ENCODE data around the gene POLR3B. TPM values are rescaled to one million over a fixed set of nuclear protein-coding genes. Genes with fewer than 3 reads are reported as not detected.

The POLR3B gene
- polyA plus RNA-seq, 1 experiment = 6.4 TPM

- no peak for TF ChIP-seq CTCF (IDR thresholded peaks at IDR 0.05; ENCODE audit: insufficient read depth, low read depth, low read length)
- ChIA-PET POLR2A (interaction anchor here (0.5 kb wide), 1 partner anchor 10 kb away, joined by 3 read pairs; no protein-coding TSS in a partner anchor), CTCF (interaction anchor here (0.7 to 1.8 kb wide), 11 partner anchors 19 to 574 kb away, joined by 3 to 6 read pairs (median 4); partner anchors contain the start of gene POLR3B)
- H3K27me3 ChIP-seq (ENCODE audit: control insufficient read depth, insufficient read depth, low read length) = no peaks in the 10 kb centered on the region
- H3K4me3 ChIP-seq (ENCODE audit: low read depth, low read length) = no peak overlapping the region
- no peaks in the 10 kb centered on the region; the same call in 1 of the 2 replicates for H3K36me3 ChIP-seq (ENCODE audit: control insufficient read depth, insufficient read depth, low read length)
- DNase-seq (ENCODE audit: low read depth) = no peak
Observed at GRCh38 chr12:106386813-106387535, 29.4 kb downstream of the POLR3B start.

- Histone ChIP-seq H3K27me3 (ENCODE audit: control insufficient read depth, insufficient read depth, low read length) (no peaks in the 10 kb centered on the region), H3K36me3 (ENCODE audit: control insufficient read depth, insufficient read depth, low read length) (peaks cover under 1% of the 10 kb centered on the region; the same call in 1 of the 2 replicates), H3K4me3 (ENCODE audit: low read depth, low read length) (no peak overlapping the region)
- POLR2A ChIA-PET = no interaction called here
- CTCF ChIA-PET = interaction anchor here (0.7 to 1.8 kb wide), 6 partner anchors 27 to 486 kb away, joined by 3 to 5 read pairs (median 3); partner anchors contain the start of gene POLR3B
- DNase-seq (ENCODE audit: low read depth) = no peak
- TF ChIP-seq CTCF (IDR thresholded peaks at IDR 0.05; ENCODE audit: insufficient read depth, low read depth, low read length) = no peak
Observed at GRCh38 chr12:106387848-106388377, 30.4 kb downstream of the POLR3B start.

GRCh38 chr12:106389151-106389550 is 31.6 kb downstream of the POLR3B start:
- no peak for TF ChIP-seq CTCF (IDR thresholded peaks at IDR 0.05; ENCODE audit: insufficient read depth, low read depth, low read length)
- no peak overlapping the region for H3K4me3 ChIP-seq (ENCODE audit: low read depth, low read length)
- no peak for DNase-seq (ENCODE audit: low read depth)
- H3K27me3 ChIP-seq (ENCODE audit: control insufficient read depth, insufficient read depth, low read length) = no peaks in the 10 kb centered on the region
- POLR2A ChIA-PET = no interaction called here
- H3K36me3 ChIP-seq (ENCODE audit: control insufficient read depth, insufficient read depth, low read length) = peaks cover 2% of the 10 kb centered on the region; the same call in 1 of the 2 replicates
- CTCF ChIA-PET = interaction anchor here (0.7 kb wide), 1 partner anchor 531 kb away, joined by 3 read pairs; no protein-coding TSS in a partner anchor

- no peak for DNase-seq (ENCODE audit: low read depth)
- ChIA-PET CTCF (interaction anchor here (1.8 kb wide), 1 partner anchor 527 kb away, joined by 8 read pairs; no protein-coding TSS in a partner anchor), POLR2A (no interaction called here)
- H3K27me3 ChIP-seq (ENCODE audit: control insufficient read depth, insufficient read depth, low read length) = no peaks in the 10 kb centered on the region
- H3K4me3 ChIP-seq (ENCODE audit: low read depth, low read length) = no peak overlapping the region
- TF ChIP-seq CTCF (IDR thresholded peaks at IDR 0.05; ENCODE audit: insufficient read depth, low read depth, low read length) = no peak
- H3K36me3 ChIP-seq (ENCODE audit: control insufficient read depth, insufficient read depth, low read length) = peaks cover 2% of the 10 kb centered on the region; the same call in 1 of the 2 replicates
Observed at GRCh38 chr12:106392759-106393158, 35.2 kb downstream of the POLR3B start.

- TF ChIP-seq CTCF (IDR thresholded peaks at IDR 0.05; ENCODE audit: insufficient read depth, low read depth, low read length) = no peak
- Histone ChIP-seq H3K4me3 (ENCODE audit: low read depth, low read length) (no peak overlapping the region), H3K27me3 (ENCODE audit: control insufficient read depth, insufficient read depth, low read length) (no peaks in the 10 kb centered on the region), H3K36me3 (ENCODE audit: control insufficient read depth, insufficient read depth, low read length) (no peaks in the 10 kb centered on the region)
- CTCF ChIA-PET = no interaction called here
- no peak for DNase-seq (ENCODE audit: low read depth)
- POLR2A ChIA-PET = no interaction called here
Observed at GRCh38 chr12:106409878-106410277, 52.3 kb downstream of the POLR3B start.

Measured in BJ (cell line).